ENCODE results near the gene PRKCE.

DNA sequence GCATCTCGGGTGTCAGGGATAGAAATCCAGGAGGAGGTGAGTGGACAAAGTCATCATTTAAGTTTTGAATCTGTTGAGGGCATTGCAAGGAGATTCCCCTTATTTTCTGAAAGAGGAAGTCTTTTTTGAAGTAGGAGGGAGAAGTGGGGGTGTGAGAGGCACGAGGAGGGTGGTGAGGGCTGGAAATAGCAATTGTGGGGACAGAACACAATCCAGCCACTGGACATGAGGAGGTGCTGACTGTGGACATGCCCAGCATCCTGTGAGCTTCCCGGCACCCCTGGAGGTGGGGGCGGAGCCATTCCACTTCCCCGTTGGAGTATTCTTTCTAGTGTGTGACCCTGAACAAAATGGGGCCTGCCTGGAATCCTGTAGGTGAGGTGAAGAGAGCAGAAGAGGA, 335.0 kb downstream of the PRKCE start:
- TF ChIP-seq POLR2A (IDR thresholded peaks at IDR 0.05; ENCODE audit: low read depth, low read length), result no peak
- no peak for TF ChIP-seq POLR2AphosphoS5 (IDR thresholded peaks at IDR 0.05; ENCODE audit: low read depth, low read length)
